Stimulated activated CD8-positive, alpha-beta memory T cell treated with anti-CD3 and anti-CD28 coated beads, Interleukin-4, amount 100 ng/mL, for 1 hour (primary cell): Measurements from ENCODE around the gene CANT1.
"Not testable (repeated sequence)": the region's sequence is repeated elsewhere in the genome, so short reads cannot be mapped to it uniquely, and the experiment has no call there.

ENCODE experiments used
- DNase-seq, 2 donors: peaks; one replicate each; pipeline ENCODE4 v3.0.0-alpha.2; 2020; ENCODE audit warnings: low read depth in 2 of 2, low spot score in 1 of 2

The CANT1 gene

GRCh38 chr17:79027925-79028491 is 18.4 kb upstream of the CANT1 start:
- no peak for DNase-seq

- no peak for DNase-seq
These were observed 17.8 kb upstream of the CANT1 start for GRCh38 chr17:79027274-79027924.

- DNase-seq, result no peak
These were observed 17.1 kb upstream of the CANT1 start for GRCh38 chr17:79026376-79027273.

GRCh38 chr17:79024901-79025737 is 15.6 kb upstream of the CANT1 start:
- DNase-seq, result no peak

DNA sequence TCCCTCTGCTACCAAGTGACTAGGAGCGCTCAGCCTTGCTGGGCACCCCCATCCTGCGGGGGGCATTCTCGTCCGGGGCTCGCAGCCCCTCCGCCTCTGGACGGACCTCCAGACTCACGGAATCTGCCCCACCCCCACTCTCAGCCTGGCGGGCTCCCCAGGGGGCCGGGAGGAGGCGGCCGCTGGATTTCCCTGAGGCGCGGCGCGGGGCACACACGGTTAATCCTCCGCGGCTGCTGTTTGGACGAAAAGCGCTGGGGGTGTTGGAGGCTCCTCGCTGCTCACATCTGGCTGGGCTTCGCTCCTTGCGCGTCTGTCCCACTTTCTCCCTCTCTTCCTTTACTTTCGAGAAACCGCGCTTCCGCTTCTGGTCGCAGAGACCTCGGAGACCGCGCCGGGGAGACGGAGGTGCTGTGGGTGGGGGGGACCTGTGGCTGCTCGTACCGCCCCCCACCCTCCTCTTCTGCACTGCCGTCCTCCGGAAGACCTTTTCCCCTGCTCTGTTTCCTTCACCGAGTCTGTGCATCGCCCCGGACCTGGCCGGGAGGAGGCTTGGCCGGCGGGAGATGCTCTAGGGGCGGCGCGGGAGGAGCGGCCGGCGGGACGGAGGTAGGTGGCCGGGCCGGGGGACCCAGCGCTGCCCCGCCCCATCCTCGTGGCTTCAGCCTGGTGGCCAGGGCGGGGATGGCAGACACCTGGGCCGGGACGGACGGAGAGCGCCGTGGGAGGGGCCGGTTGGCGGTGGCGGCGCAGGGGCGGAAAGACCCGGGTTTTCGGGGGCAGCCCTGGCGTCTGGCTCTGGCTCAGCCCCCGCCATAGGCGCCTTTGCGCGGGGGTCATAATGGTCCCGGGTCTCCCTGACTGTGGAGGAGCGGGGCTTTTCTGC is 14.6 kb upstream of the CANT1 start, which contains the start of gene C1QTNF1:
C1QTNF1 (plus strand) TSS at position 284 of the 886 bp plus-strand sequence. CDS start 19,800 bp downstream, outside the sequence.
- no peak for DNase-seq

GRCh38 chr17:79023180-79023705 is 13.7 kb upstream of the CANT1 start:
- no peak for DNase-seq

- DNase-seq, result no peak
These were observed 13.0 kb upstream of the CANT1 start for GRCh38 chr17:79022507-79022991.

DNA sequence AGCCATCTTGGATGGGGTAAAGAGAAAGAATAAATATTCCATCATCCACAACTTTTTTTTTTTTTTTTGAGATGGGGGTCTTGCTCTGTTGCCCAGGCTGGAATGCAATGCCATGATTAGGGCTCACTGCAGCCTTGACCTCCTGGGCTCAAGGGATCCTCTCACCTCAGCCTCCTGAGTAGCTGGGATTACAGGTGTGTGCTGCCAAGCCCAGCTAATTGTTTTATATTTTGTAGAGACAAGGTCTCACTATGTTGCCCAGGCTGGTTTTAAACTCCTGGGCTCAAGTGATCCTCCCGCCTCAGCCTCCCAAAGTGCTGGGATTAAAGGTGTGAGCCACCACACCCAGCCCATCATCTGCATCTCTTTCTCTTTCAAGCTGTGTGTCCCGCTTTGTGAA is 12.4 kb upstream of the CANT1 start:
- DNase-seq, result not testable (repeated sequence)

- no peak for DNase-seq
These were observed 11.2 kb upstream of the CANT1 start for GRCh38 chr17:79020631-79021301.

- DNase-seq, result peak in 1 of 2 donors; percentile 11
These were observed 10.3 kb upstream of the CANT1 start for GRCh38 chr17:79019632-79020584.

GRCh38 chr17:79019261-79019631 is 9.7 kb upstream of the CANT1 start:
- no peak for DNase-seq

DNA sequence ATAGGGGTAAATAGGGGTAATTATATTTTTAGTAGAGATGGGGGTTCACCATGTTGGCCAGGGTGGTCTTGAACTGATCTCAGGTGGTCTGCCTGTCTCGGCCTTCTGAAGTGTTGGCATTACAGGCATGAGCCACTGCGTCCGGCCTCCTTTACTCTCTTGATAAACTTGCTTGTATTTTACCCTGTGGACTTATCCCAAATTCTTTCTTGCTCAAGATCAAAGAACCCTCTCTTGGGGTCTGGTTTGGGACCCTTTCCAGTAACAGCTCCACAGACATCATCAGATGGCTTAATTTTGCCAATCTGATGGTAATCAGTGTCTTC is 8.8 kb upstream of the CANT1 start:
- no peak for DNase-seq

DNA sequence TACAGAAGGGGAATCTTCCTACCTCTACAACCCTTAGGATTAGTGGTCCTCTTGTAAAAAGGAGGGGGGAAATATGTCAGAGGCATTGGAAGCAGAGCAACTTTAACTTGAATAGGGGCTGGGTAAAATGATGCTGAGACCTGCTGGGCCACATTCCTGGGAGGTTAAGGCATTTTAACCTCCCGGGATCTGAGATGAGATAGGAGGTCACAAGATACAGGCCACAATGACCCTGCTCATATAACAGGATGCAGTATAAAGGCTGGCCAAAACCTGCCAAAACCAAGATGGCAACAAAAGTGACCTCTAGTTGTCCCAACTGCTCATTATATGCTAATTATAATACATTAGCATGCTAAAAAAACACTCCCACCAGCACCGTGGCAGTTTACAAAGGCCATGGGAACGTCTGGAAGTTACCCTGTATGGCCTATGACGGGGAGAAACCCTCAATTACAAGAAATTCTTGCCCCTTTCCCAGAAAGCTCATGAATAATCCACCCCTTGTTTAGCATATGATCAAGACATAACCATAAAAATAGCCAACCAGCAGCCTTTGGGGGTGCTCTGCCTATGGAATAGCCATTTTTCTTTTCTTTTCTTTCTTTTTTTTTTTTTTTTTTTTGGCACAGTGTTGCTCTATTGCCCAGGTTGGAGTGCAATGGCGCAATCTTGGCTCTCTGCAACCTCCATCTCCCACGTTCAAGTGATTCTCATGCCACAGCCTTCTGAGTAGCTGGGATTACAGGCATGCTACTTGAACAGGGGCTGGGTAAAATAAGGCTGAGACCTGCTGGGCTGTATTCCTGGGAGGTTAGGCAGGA is 8.2 kb upstream of the CANT1 start:
- DNase-seq, result no peak

DNA sequence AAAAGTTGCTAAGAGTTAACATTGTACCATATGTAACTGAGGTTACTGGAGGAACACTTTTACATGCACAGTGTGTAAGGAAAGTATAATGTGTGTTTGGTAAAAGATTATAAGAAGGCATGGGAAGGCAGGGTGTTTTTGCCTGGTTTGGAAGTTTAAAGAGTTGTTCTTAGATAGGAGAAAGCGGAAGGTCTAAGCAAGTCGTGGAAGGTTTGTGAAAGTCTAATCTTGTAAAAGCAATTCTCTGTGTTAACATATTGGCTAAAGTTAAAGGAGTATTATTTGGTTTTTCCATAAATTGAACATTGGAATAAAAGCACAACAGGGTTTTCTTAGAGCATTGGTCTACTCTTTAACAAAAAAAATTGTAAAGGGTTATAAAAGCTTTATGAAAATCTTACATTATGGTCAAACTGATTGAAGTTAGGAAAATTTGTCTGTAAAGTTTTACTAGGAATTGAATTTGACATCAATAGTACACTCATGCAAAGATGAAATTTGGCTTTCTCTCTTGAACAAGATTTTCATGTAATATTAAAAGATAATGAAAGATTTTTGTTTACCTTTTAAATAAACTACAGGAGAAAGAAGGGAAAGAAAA is 4.7 kb upstream of the CANT1 start:
- DNase-seq, result no peak

DNA sequence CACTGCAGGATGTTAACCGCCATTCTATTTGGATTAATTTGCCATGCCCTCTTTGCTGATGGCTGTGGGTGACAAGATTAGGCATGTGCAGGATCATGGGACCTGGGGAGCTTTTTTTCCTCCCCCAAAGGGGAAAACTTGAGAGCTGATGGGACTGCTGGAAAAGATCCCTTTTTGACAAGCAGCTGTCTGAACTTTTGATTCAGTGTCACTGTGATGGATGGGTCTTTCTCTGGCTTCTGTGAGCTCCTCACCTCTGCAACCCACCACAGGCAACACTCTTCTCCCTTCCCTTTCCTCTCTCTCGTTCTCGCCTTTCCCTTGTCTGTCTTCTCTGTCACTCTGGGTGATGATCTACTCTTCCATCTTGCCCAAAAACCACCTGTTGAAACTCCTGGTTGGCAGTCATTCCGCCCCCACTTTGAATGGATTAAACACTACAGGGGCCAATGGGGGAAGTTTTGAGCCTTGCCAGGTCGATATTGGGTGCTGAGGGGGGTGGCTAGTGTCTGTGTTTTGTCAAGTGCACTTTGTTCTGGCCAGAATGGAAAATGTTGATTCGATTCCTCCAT is 3.1 kb upstream of the CANT1 start:
- no peak for DNase-seq

- no peak for DNase-seq
These were observed 2.0 kb upstream of the CANT1 start for GRCh38 chr17:79011451-79012147.
